Occipital lobe (tissue), 2 donors: ENCODE data around the gene ZNF785. TPM values are rescaled to one million over a fixed set of nuclear protein-coding genes. Genes with fewer than 3 reads are reported as not detected.
"Not testable (repeated sequence)": the region's sequence is repeated elsewhere in the genome, so short reads cannot be mapped to it uniquely, and the experiment has no call there.

Experiments used
- DNase-seq: peaks from one replicate; lab custom pipeline; 2025; lab: John Stamatoyannopoulos, UW
- total RNA-seq: library from RNA; depleted of rRNA; stranded (reverse); fragments of >200 nt; gene quantifications from one replicate; pipeline ENCODE4 v1.2.3, GENCODE V29; 2014

ZNF785 gene
- total RNA-seq, 1 donor from 2014 or later, result 16.1 TPM

DNA sequence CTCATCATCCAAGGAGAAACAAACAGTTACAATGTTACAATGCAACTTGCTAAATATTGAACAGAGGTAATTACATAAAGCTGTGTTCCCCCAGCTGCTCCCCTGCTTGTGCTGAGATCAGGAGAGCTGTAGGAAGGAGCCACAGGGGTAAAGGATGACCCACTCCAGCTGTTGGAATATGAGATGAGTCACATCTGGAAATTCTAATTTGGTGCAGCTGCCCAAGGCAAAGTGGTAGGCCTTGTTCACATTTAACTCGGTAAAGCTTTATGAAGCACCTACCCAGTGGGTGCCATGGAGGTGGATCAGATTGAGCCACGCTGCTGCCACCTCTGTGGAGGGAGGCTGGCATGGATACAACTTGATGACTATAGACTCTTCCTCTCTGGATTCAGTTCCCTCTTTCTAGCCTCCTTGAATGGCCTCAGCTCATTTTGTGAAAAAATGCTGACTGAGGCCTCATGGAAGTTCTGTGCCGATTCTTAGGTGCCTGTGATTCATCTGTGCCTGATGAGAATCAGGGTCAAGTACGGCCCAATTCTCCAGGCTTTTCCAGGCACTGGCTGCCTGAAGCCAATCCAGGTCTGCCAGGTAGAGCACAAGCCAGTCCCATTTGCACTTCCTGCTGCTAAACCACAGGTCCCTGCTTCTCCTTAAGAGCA is 17.2 kb upstream of the ZNF785 start:
- no peak for DNase-seq

DNA sequence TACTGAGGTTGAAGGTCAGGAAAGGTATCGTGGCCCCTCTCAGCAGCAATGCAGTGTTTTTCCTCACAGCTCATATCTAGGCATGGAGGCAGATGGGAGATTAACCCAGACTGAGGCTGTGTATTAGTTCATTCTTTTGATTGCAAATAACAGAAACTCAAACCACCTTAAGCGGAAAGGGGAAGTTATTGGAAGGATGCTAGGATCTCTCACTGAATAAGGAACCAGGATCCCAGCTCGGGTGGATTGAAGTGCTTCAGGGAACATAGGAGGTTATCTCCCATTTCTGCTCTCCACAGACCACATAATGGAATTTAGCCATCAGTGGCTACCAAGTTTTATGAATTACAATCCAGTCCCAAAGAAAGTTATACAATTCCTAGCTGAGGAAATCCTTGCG is 16.5 kb upstream of the ZNF785 start:
- no peak for DNase-seq

DNA sequence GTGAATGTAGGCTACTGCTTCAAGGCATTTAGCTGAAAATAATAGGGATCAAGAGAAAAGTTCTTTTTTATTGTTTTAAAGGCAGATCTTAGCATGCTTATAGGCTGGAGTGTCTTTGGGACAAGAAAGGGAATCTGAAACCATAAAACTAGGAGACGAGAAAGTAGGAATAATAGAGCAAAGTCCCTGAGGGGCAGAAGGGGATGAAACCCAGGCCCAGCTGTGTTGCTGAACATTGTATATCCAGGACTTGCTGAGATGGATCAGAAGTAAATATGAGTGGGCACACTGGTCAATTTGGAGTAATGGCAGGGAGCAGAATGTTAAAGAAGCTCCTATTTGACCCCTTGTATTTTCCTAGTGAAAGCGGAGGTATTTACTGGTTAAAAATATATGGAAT is 15.4 kb upstream of the ZNF785 start:
- no peak for DNase-seq

DNA sequence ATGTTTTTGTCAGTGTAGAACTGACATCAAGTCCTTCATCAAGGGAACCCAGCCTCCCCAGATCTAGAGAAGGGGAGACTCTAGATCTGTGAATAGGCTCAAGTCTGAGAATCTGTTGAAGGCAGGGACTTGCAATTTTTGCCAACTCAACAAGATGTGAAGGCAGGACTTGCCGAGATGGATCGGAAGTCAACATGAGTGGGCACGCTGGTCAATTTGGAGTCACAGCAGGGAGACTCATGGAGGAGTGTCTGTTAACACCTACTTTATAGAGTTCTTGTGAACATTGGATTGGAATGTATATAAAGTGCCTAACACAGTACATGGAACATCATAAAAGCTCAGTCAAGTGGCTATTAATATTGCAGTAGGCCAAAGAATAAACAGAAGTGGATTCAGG is 14.7 kb upstream of the ZNF785 start:
- no peak for DNase-seq

DNA sequence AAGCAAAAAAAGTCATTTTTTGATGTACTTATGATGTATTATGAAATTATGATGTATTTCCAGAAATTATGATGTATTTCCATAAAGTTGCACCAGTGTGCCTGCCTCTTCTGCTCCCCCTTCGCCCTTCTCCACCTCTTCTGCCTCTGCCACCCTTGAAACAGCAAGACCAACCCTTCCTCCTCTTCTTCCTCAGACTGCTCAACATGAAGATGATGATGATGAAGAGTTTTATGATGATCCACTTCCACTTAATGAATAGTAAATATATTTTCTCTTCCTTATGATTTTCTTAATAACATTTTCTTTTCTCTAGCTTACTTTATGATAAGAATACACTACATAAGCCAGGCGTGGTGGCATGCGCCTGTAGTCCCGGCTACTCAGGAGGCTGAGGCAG is 7.4 kb upstream of the ZNF785 start:
- no peak for DNase-seq

DNA sequence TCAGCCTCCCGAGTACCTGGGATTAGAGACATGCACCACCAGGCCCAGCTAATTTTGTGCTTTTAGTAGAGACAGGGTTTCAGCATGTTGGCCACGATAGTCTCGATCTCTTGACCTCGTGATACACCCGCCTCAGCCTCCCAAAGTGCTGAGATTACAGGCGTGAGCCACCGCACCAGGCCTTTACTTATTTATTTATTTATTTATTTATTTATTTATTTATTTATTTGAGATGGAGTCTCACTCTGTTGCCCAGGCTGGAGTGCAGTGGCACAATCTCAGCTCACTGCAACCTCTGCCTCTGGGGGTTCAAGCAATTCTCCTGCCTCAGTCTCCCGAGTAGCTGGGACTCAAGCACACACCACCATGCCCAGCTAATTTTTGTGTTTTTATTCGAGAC is 5.4 kb upstream of the ZNF785 start:
- not testable (repeated sequence) for DNase-seq

DNA sequence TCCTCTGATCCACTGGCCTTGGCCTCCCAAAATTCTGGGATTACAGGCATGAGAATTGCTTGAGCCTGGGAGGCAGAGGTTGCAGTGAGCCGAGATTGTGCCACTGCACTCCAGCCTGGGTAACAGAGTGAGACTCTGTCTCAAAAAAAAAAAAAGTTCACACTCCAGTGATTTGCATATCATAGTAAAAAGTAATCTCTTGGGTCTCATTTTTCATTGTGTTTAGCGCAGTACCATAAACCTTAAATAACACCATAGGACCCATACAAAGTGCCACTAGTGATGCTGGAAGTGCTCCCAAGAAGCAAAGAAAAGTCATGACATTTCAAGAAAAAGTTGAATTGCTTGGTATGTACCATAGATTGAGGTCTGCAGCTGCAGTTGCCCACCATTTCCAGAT is 4.1 kb upstream of the ZNF785 start:
- DNase-seq, result not testable (repeated sequence)

DNA sequence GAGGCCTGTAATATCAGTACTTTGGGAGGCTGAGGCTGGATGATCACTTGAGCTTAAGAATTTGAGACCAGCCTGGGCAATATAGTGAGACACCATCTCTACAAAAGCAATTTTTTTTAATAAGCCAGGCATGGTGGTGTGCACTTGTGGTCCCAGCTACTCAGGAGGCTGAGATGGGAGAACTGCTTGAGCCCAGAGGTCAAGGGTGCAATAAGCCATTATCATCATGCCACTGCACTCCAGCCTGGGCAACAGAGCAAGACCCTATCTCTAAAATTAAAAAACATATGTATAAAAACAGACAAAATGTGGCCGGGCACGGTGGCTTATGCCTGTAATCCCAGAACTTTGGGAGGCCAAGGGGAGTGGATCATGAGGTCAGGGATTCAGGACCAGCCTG is 3.2 kb upstream of the ZNF785 start:
- no peak for DNase-seq

DNA sequence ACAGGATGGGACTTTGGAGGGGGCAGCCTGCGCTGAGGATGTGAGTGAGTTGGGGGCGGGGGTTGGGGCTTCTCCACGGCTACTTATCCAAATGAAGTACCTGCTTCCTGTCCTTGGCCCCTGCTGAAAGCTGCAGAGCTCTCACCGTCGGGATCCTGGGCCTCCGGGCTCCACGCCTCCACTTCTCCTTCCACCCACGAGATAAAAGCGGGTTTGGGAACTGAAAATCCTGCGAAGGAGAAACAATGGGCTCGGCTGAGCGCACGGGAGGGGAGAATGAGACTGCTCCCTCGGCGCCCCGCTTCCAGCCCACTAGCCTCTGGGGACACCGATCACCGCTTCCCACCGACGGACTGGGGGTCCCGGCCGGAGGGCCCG is 486 bp downstream of the ZNF785 start:
- no peak for DNase-seq

DNA sequence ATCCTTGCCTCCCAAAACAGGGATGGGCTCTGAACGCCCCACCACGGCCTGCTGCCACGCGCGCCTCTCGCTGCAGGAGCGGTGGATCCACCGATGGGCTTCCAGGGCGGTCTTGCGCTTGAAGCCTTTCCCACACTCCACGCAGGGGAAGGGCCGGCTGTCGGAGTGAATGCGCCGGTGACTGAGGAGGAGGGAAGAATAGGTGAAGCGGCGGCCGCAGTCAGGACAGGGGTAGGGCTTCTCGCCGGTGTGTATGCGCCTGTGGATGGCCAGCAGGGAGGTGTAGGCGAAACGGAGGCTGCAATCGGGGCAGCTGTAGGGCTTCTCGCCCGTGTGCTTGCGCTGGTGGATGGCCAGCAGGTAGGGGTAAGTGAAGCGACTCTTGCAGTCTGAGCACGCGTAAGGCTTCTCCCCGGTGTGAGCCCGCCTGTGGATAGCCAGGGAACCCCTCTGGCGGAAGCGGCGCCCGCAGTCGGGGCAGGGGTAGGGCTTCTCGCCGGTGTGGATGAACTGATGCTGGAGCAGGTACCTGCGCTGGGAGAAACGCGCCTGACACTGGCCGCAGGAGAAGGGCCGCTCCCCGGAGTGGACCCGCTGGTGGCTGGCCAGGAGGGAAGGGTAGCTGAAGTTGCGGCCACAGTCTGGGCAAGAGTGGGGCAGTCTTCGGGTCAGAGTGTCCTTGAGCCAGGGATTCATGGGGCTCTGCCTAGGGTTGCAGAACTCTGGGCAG is 2.7 kb downstream of the ZNF785 start:
- DNase-seq, result no peak

DNA sequence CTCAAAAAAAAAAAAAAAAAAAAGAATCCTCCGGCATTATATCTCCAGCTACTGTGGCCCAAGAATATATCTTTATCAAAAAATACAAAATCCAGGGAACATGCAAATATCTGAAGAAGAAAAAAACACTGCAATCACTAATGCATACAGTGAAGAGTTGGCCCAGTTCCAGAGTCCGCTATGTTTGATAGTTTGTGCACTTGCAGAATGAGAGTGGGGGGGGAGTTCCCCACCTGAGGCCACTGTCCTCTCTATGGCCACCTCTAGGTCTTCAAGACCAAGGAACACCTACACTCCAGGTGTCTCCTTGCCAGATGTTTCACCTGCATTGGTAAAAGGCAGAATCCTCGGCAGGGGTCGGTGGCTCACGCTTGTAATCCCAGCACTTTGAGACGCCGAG is 4.0 kb downstream of the ZNF785 start:
- no peak for DNase-seq

DNA sequence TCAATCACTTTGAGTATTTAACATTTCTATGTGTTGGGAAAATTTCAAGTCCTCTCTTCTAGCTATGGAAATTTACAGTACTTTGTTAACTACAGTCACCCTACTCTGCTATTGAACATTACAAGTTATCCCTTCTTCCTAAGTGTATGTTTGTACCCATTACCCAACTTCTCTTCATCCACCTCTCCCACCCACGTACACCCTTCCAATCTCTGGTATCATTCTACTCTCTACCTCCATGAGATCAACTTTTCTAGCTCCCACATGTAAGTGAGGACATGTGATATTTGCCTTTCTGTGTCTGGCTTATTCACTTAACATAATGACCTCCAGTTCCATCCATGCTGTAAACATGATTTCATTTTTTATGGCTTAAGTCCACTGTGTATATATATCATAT is 10.8 kb downstream of the ZNF785 start:
- DNase-seq, result no peak

DNA sequence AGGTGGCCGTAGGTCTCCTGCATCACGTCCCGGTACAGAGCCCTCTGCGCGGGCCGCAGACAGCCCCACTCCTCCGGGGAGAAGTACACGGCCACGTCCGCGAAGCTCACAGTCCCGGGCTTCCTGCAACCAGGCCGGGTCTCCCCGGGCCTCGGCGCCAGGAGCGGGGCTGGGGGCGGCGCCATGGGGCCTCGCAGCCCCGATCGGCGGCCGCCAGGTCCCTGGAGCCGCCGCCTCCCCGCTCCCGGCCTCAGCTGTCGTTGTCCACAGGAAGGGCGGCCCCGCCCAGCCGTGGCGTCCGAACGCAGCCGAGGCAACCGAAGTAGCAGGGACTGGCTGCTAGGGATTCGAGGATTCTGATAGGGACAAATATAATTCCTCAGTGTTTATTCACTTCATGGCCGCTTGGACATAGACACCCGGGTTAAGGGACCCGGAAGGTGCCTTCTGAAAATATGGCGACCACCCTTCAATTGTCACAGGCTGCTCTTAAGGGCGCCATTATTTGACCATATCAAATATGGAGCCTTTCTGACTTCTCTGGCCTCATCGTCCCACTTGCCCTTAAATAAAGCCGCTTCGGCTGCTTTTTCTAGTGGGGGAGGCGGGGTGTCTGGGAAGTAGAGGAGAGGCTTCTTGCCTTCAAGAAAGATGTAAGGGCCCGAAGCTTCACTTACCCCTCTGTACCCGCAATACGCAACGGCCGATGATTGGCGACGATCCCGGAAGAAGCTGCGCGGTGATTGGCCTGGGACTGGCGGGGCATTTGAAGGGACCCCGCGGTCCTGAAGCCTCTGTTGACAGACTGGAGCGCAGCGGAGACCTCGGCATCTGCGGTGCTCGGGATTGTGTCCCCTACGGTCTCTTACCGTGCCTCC is 13.8 kb downstream of the ZNF785 start, which contains the start of gene ZNF688:
ZNF688 (minus strand) TSS at position 270 of the 878 bp plus-strand sequence; CDS start at position 185, 85 bp downstream.
- peak; percentile 95 for DNase-seq

DNA sequence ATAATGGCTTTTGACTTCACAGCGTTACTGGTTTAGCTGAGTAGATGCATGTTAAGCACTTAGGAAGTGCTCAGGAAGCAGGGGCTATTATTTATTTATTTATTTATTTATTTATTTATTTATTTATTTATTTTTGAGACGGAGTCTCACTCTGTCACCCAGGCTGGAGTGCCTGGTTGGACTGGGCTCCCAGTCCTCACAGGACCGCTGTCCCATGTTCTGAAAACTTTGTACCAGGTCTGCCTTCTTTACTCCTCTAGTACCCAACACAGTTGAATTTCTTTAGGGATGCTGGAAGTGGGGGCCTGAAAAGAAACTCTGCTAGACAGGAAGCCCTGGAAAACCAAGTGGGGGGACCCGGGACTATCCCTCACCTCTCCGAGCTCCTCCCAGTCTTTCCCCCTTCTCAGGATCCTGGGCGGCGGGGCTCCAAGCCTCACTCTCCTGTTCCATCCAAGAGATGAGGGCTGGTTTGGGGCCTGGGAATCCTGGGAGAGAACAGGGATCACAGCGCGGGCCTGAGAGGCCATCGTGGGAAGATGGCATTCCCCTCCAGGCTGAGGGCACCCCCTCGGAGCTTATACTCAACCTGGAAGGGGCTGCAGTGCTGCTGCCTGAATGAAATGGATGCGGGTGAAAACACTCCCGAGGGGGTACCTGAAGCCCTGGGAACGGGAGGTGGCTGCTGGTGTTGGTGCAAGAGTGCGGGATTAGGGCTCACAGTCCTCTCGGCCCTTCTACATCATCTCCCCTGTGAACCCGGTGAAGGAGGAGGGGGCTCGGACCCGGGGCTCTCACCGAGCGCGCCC is 14.7 kb downstream of the ZNF785 start:
- peak; percentile 52 for DNase-seq

DNA sequence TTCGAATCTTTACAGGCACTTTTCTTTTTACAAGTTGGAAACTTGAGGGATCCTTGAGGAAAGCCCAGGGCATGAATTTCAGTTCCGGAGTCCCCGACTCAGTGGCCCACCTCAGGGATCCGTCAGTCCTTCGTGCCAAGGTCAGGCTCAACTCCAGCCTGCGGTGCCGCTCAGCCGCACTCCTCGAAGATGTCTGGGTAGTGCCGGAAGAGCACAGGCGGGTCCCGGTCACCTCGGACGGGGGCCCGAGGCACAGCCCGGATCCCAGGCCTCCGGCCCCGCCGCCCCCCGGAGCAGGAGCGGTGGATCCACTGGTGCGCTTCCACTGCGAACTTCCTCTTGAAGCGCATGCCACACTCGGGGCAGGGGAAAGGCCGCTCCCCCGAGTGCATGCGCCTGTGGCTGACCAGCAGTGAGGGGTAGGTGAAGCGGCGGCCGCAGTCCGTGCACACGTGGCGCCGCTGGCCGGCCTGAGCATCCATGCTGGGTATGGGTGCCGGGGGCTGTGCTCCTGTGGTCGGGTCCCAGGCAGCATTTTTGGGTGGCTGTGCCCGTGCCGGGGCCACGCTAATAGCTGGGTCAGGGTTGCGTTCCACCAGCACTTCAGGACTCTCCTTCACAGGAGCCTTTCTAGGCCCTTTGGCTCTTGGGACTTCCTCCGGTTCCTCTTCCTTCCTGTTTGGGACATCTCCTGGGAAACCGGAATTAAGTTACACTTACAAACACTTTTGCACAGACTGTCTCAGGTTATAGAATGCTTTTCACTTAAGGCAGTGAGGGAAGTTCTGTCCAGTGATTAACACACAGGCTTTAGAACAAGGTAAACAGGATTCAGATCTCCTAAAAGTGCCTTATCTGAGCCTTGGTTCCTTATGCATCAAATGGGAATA is 15.5 kb downstream of the ZNF785 start:
- no peak for DNase-seq

DNA sequence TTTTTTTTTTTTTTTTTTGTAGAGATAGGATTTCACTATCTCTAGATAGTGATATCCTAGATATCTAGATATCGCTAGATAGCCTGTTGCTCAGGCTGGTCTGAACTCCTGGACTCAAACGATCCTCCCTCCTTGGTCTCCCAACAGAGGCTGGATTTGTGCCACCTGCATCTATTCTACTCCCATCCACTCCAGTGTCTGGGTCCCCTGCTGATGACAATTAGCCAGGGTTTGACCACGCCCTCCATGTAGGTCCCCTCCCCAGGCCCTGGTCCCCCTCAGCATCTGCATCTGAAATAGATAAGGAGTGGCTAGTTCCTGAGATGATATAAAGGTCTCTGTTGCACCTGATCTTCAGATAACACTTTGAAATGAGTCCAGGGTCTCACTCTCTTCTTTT is 16.2 kb downstream of the ZNF785 start:
- no peak for DNase-seq

DNA sequence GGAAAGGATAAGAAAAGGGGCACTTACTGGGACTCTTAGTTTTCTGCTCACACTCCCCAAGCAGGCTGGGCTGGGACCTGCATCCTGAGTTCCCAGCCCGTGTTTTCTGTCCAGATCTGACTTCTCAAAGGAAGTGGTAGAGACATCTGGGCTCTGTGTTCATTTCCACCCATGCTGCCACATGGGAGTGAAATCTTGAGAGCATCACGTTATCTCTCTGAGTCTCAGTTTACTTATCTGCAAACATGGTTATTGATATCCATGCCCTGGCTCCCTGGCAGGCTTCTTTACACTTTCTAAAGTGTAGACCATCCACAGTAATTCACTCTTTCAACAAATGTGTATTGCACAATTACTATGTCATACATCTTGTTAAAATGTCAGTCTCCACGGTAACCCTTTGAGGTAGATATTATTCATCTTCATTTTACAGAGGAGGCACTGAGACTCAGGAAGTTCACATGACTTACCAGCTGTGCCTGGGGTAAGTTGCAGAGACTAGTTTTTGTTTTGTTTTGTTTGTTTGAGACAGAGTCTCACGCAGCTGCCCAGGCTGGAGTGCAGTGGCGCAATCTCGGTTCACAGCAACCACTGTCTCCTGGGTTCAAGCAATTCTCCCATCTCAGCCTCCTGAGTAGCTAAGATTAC is 17.4 kb downstream of the ZNF785 start:
- no peak for DNase-seq

DNA sequence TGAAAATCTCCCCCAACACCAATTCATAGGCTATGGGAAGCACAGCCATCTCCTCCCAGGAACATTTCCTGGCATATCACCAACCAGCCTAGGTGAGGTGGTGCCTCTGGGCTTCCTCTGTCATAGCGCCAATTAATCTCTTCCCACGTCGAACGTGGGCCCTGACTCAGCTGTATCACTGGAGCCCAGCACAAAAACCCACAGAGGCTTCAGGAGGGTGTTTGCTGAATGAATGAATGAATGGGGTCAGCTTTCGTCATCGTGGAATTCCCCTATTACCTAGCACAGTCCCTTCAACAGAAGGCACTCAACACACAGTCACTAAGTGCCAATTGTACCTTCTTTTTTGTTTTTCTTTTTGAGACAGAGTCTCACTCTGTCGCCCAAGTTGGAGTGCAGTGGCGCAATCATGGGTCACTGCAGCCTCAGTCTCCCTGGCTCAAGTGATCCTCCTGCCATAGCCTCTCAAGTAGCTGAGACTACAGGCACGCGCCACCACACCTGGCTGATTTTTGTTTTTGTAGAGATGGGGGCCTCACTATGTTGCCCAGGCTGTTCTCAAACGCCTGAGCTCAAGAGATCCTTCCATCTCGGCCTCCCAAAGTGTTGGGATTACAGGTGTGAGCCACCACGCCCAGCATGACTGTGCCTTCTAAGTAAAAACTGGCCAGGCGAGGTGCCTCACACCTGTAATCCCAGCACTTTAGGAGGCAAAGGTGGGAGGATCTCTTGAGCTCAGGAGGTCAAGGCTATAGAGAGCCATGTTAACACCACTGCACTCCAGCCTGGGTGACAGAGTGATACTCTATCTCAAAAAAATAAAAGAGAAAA is 18.1 kb downstream of the ZNF785 start:
- DNase-seq, result no peak

DNA sequence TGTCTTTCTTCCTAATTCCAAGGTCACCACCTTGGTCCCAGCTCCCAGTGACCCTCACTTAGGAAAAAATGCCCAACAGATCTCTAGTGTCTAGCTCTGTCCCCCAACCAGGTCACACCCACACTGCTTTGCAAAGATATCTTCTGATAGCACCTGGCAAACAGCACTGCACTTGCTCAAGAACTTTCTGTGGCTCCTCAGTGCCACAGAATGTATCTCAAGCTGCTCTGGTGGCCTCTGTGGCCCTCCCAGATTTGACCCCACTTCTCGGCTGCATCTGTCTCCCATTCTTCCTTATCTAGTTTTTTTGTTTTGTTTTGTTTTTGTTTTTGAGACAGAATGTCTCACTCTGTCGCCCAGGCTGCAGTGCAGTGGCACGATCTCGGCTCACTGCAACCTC is 19.0 kb downstream of the ZNF785 start:
- no peak for DNase-seq
